ENCODE data around the gene PDE4D.

- TF ChIP-seq CTCF (conservative IDR thresholded peaks at IDR 0.05; ENCODE audit: low read length): peak; percentile 76
- TF ChIP-seq EZH2phosphoT487 (IDR thresholded peaks at IDR 0.05; ENCODE audit: borderline replicate concordance, low read depth, low read length): no peak
These were observed 886.0 kb downstream of the PDE4D start for GRCh38 chr5:59007460-59008063.
